OCI-LY3 (cell line): ENCODE data around the gene TBXAS1.

Experiments
- CTCF ChIP-seq: fragments of 200-600, 300-600 bp; sonication (generic); IDR thresholded peaks from 2 replicates; pipeline ENCODE4 v1.5.1; 2014; ENCODE audit warnings: antibody characterized with exemption, low read length, low read depth
- EZH2phosphoT487 ChIP-seq: fragments of 200-600 bp; shearing (Covaris generic); IDR thresholded peaks from 2 replicates; pipeline ENCODE4 v1.6.1; 2018; ENCODE audit warnings: antibody characterized with exemption, mixed run types, low read depth

GRCh38 chr7:139896288-139896687 lies 67.2 kb downstream of the TBXAS1 start:
- no peak for TF ChIP-seq CTCF
- TF ChIP-seq EZH2phosphoT487 = no peak
